ENCODE results near the gene SHISA7. TPM values are rescaled to one million over a fixed set of nuclear protein-coding genes. Genes with fewer than 3 reads are reported as not detected.

The SHISA7 gene
- polyA plus RNA-seq, 2 of the 4 experiments (the other 2 are of a cell fraction), result 0.01 TPM; not detected in 1

DNA sequence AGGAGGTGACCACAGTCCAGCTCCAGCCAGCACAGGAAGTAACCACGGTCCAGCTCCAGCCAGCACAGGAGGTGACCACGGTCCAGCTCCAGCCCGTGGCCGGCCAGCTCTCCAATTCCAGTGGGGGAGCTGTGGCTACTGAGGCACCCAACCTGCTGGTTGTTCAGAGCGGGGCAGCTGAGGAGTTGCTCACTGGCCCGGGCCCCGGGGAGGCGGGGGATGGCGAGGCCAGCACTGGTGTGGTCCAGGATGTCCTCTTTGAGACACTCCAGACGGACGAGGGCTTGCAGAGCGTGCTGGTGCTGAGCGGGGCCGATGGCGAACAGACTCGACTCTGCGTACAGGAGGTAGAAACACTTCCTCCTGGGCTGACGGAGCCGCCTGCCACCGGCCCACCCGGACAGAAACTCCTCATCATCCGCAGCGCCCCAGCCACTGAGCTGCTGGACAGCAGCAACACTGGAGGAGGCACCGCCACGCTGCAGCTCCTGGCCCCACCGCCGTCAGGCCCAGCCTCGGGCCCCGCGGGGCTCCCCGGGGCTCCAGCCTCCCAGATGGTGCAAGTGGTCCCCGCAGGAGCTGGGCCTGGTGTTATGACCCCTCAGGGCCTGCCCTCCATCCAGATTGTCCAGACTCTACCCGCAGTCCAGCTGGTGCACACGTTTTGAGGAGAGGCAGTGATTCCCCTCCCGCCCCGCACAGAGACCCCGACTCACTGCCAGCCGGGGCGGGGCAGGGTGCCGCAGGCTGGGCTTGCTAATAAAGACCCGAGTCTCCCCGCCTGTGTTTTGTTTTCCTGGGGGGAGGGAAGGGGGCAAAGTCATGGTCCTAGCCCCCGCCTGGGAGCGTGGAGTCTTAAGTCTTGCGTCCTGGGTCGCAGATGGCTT, 40.8 kb upstream of the SHISA7 start (continued):
- TF ChIP-seq TFCP2L1 (CRISPR knock-in tag; IDR thresholded peaks at IDR 0.05), result no peak
- TF ChIP-seq, protein P1, sequence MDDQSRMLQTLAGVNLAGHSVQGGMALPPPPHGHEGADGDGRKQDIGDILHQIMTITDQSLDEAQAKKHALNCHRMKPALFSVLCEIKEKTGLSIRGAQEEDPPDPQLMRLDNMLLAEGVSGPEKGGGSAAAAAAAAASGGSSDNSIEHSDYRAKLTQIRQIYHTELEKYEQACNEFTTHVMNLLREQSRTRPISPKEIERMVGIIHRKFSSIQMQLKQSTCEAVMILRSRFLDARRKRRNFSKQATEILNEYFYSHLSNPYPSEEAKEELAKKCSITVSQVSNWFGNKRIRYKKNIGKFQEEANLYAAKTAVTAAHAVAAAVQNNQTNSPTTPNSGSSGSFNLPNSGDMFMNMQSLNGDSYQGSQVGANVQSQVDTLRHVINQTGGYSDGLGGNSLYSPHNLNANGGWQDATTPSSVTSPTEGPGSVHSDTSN (IDR thresholded peaks at IDR 0.05), result no peak

- 96% methylated on average over 33 of the region's 47 CpGs for WGBS (ENCODE audit: missing lambda C conversion rate)
- DNase-seq (ENCODE audit: low read depth in 1 of 2, low spot score in 1 of 2), result no peak
- TF ChIP-seq ZSCAN20 (CRISPR knock-in tag; IDR thresholded peaks at IDR 0.05), result no peak
- no peak for FAIRE-seq
- Histone ChIP-seq H3K4me1 (peaks cover 49% of the 10 kb centered on the region), H3K9me3 (no peaks in the 10 kb centered on the region), H3K4me3 (no peak overlapping the region), H3K4me2 (no peak overlapping the region), H3K27ac (no peak overlapping the region)
- POLR2A ChIA-PET, result interaction anchor here (0.5 to 0.6 kb wide), 2 partner anchors 156 to 342 kb away, joined by 4 to 5 read pairs; no protein-coding TSS in a partner anchor
- ATAC-seq, result no peak
- CTCF ChIA-PET, result interaction anchor here (0.6 to 17.3 kb wide), 8 partner anchors 11 to 179 kb away, joined by 3 to 219 read pairs (median 5); partner anchors contain the start of gene ZNF865
Measured at GRCh38 chr19:55482967-55483705, 40.0 kb upstream of the SHISA7 start.

DNA sequence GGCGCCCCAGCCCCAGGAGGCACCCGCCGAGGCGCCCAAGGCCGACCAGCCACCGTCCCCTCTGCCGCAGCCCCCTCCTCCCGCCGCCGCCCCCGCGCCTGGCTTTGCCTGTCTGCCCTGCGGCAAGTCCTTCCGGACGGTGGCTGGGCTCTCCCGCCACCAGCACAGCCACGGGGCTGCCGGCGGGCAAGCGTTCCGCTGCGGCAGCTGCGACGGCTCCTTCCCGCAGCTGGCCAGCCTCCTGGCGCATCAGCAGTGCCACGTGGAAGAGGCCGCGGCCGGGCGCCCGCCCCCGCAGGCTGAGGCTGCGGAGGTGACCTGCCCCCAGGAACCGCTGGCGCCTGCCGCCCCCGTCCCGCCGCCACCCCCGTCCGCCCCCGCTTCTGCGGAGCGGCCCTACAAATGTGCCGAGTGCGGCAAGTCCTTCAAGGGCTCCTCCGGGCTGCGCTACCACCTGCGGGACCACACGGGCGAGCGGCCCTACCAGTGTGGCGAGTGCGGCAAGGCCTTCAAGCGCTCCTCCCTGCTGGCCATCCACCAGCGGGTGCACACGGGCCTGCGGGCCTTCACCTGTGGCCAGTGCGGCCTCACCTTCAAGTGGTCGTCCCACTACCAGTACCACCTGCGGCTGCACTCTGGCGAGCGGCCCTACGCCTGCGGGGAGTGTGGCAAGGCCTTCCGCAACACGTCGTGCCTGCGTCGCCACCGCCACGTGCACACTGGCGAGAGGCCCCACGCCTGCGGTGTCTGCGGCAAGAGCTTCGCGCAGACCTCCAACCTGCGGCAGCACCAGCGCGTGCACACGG, 39.3 kb upstream of the SHISA7 start:
- no peak for ATAC-seq
- ChIA-PET POLR2A (interaction anchor here (0.5 to 0.7 kb wide), 2 partner anchors 15 to 157 kb away, joined by 3 to 4 read pairs; no protein-coding TSS in a partner anchor), CTCF (interaction anchor here (0.6 to 17.3 kb wide), 6 partner anchors 12 to 178 kb away, joined by 3 to 219 read pairs (median 16); partner anchors contain the start of gene ZNF865)
- Histone ChIP-seq H3K27ac (no peak overlapping the region), H3K4me2 (no peak overlapping the region), H3K9me3 (no peaks in the 10 kb centered on the region), H3K4me3 (no peak overlapping the region), H3K4me1 (peaks cover 48% of the 10 kb centered on the region)
- FAIRE-seq, result no peak
- peak; percentile 3 for TF ChIP-seq MAFK (IDR thresholded peaks at IDR 0.05; ENCODE audit: partially characterized antibody)
- TF ChIP-seq POLR2A (IDR thresholded peaks at IDR 0.05; ENCODE audit: low read length), result no peak
- 95% methylated on average over 31 of the region's 83 CpGs for WGBS (ENCODE audit: missing lambda C conversion rate)
- no peak for DNase-seq (ENCODE audit: low read depth in 1 of 2, low spot score in 1 of 2)

DNA sequence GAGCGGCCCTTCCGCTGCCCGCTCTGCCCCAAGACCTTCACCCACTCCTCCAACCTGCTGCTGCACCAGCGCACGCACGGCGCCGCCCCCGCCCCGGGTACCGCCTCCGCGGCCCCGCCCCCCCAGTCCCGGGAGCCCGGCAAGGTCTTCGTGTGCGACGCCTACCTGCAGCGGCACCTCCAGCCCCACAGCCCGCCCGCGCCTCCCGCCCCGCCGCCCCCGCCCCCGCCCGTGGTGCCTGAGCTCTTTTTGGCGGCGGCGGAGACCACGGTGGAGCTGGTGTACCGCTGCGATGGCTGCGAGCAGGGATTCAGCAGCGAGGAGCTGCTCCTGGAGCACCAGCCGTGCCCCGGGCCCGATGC, 38.7 kb upstream of the SHISA7 start:
- DNase-seq (ENCODE audit: low read depth in 1 of 2, low spot score in 1 of 2), result no peak
- Histone ChIP-seq H3K4me2 (no peak overlapping the region), H3K9me3 (no peaks in the 10 kb centered on the region), H3K4me1 (peaks cover 42% of the 10 kb centered on the region), H3K4me3 (no peak overlapping the region), H3K27ac (no peak overlapping the region)
- ChIA-PET POLR2A (interaction anchor here (0.7 kb wide), 1 partner anchor 14 kb away, joined by 3 read pairs; no protein-coding TSS in a partner anchor), CTCF (interaction anchor here (2.6 to 15.6 kb wide), 2 partner anchors 14 to 22 kb away, joined by 11 to 219 read pairs; no protein-coding TSS in a partner anchor)
- no peak for FAIRE-seq
- 100% methylated on average over 10 of the region's 40 CpGs for WGBS (ENCODE audit: missing lambda C conversion rate)
- no peak for ATAC-seq
- TF ChIP-seq HEYL (CRISPR knock-in tag; IDR thresholded peaks at IDR 0.05) (no peak), MAZ (IDR thresholded peaks at IDR 0.05; ENCODE audit: borderline replicate concordance, low read depth, low read length) (no peak), CBX2 (IDR thresholded peaks at IDR 0.05; ENCODE audit: borderline replicate concordance, low read depth) (no peak), RCOR1 (IDR thresholded peaks at IDR 0.05; ENCODE audit: low read depth, low read length) (no peak), ZFP36 (IDR thresholded peaks at IDR 0.05; ENCODE audit: borderline replicate concordance, partially characterized antibody) (no peak)

DNA sequence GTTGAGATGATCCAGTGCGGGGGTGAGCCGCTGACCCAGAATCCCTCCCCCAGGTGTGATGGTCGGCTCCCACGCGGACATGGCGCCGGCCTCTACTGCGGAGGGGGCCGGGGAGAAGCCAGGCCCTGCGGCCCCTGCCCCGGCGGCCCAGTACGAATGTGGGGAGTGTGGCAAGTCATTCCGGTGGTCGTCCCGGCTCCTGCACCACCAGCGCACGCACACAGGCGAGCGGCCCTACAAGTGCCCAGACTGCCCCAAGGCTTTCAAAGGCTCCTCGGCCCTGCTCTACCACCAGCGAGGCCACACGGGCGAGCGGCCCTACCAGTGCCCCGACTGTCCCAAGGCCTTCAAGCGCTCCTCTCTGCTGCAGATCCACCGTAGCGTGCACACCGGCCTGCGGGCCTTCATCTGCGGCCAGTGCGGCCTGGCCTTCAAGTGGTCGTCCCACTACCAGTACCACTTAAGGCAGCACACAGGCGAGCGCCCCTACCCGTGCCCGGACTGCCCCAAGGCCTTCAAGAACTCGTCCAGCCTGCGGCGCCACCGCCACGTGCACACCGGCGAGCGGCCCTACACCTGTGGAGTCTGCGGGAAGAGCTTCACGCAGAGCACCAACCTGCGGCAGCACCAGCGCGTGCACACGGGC, 38.2 kb upstream of the SHISA7 start:
- no peak for ATAC-seq
- DNase-seq (ENCODE audit: low read depth in 1 of 2, low spot score in 1 of 2), result no peak
- 96% methylated on average over 52 of the region's 52 CpGs for WGBS (ENCODE audit: missing lambda C conversion rate)
- H3K9me3 ChIP-seq, result no peaks in the 10 kb centered on the region
- peaks cover 37% of the 10 kb centered on the region for H3K4me1 ChIP-seq
- ChIA-PET POLR2A (no interaction called here), CTCF (interaction anchor here (2.6 to 15.6 kb wide), 2 partner anchors 13 to 22 kb away, joined by 11 to 219 read pairs; no protein-coding TSS in a partner anchor)
- no peak overlapping the region for H3K4me2 ChIP-seq
- no peak for FAIRE-seq
- no peak overlapping the region for H3K4me3 ChIP-seq
- no peak overlapping the region for H3K27ac ChIP-seq
- no peak for TF ChIP-seq HOXB13 (CRISPR knock-in tag; IDR thresholded peaks at IDR 0.05; ENCODE audit: low read depth)
- TF ChIP-seq HOXA7 (CRISPR knock-in tag; IDR thresholded peaks at IDR 0.05), result no peak
- TF ChIP-seq CBX8 (IDR thresholded peaks at IDR 0.05), result no peak
- TF ChIP-seq SMC3 (IDR thresholded peaks at IDR 0.05), result no peak
- no peak for TF ChIP-seq CHD4 (IDR thresholded peaks at IDR 0.05; ENCODE audit: borderline replicate concordance)
- TF ChIP-seq MAX (IDR thresholded peaks at IDR 0.05), result no peak
- TF ChIP-seq CEBPB (IDR thresholded peaks at IDR 0.05), result no peak
- TF ChIP-seq, protein P2, sequence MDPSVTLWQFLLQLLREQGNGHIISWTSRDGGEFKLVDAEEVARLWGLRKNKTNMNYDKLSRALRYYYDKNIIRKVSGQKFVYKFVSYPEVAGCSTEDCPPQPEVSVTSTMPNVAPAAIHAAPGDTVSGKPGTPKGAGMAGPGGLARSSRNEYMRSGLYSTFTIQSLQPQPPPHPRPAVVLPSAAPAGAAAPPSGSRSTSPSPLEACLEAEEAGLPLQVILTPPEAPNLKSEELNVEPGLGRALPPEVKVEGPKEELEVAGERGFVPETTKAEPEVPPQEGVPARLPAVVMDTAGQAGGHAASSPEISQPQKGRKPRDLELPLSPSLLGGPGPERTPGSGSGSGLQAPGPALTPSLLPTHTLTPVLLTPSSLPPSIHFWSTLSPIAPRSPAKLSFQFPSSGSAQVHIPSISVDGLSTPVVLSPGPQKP (IDR thresholded peaks at IDR 0.05; ENCODE audit: low read depth, low read length), result no peak
- no peak for TF ChIP-seq BHLHE40 (IDR thresholded peaks at IDR 0.05; ENCODE audit: low read depth, low read length)
- no peak for TF ChIP-seq EP300 (IDR thresholded peaks at IDR 0.05)
- TF ChIP-seq, protein P3, sequence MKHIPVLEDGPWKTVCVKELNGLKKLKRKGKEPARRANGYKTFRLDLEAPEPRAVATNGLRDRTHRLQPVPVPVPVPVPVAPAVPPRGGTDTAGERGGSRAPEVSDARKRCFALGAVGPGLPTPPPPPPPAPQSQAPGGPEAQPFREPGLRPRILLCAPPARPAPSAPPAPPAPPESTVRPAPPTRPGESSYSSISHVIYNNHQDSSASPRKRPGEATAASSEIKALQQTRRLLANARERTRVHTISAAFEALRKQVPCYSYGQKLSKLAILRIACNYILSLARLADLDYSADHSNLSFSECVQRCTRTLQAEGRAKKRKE (CRISPR knock-in tag; IDR thresholded peaks at IDR 0.05; ENCODE audit: low read depth), result no peak
- no peak for TF ChIP-seq RCOR1 (IDR thresholded peaks at IDR 0.05; ENCODE audit: low read depth, low read length)
